HEK293 (cell line): ENCODE results near the gene REG1A.

Experiments used
- CTCF ChIA-PET: fragments of 350-600 bp; formaldehyde crosslinking; extraction: SDS; loops from one replicate; lab custom pipeline; 2021; ENCODE audit warnings: antibody characterized with exemption; lab: Yijun Ruan, JAX
- POLR2A ChIA-PET: fragments of 300-600 bp; formaldehyde crosslinking; extraction: SDS; loops from one replicate; lab custom pipeline; 2020; ENCODE audit warnings: antibody characterized with exemption, inconsistent platforms; lab: Yijun Ruan, JAX
- H3K27ac ChIP-seq: fragments of 200-500 bp; sonication (Bioruptor generic); 2 replicates; pipeline ENCODE4 v1.5.1; 2014; ENCODE audit warnings: low read depth, low read length, control low read depth, inconsistent platforms; ENCODE audit errors: extremely low read depth
- H3K36me3 ChIP-seq, 2 experiments: fragments of 200-500 bp in 1 of 2; sonication (Bioruptor generic) in 1 of 2; 1 replicate in 1 of 2; 2 replicates in 1 of 2; pipeline ENCODE4 v1.5.1; 2014 to 2017; ENCODE audit warnings: inconsistent platforms in 2 of 2, low read length in 2 of 2; ENCODE audit not compliant: control insufficient read depth in 2 of 2, insufficient read depth in 1 of 2
- H3K4me1 ChIP-seq: fragments of 200-500 bp; sonication (Bioruptor generic); 2 replicates; pipeline ENCODE4 v1.5.1; 2014; ENCODE audit warnings: mild to moderate bottlenecking, low read length, inconsistent platforms; ENCODE audit not compliant: control insufficient read depth, insufficient read depth
- H3K4me3 ChIP-seq: 2 replicates; pipeline ENCODE4 v1.5.1; 2011; ENCODE audit warnings: low read depth, mild to moderate bottlenecking, control low read depth, low read length, moderate library complexity
- H3K9me3 ChIP-seq: fragments of 200-500 bp; sonication (Bioruptor generic); 2 replicates; pipeline ENCODE4 v1.5.1; 2014; ENCODE audit warnings: low read depth, low read length, inconsistent platforms; ENCODE audit not compliant: control insufficient read depth, insufficient read depth
- MZF1 ChIP-seq: fragments of 450-650 bp; formaldehyde crosslinking; IDR thresholded peaks from 2 replicates; pipeline ENCODE4 v1.5.1; 2017; ENCODE audit warnings: missing biosample characterization, missing genetic modification characterization, borderline replicate concordance
- OVOL3 ChIP-seq: fragments of 450-650 bp; formaldehyde crosslinking; IDR thresholded peaks from 2 replicates; pipeline ENCODE4 v1.5.1; 2016; ENCODE audit warnings: missing biosample characterization, missing genetic modification characterization
- ZBTB48 ChIP-seq: fragments of 450-650 bp; formaldehyde crosslinking; IDR thresholded peaks from 2 replicates; pipeline ENCODE4 v1.5.1; 2016; ENCODE audit warnings: missing biosample characterization, missing genetic modification characterization
- ZNF148 ChIP-seq: fragments of 450-650 bp; formaldehyde crosslinking; IDR thresholded peaks from 2 replicates; pipeline ENCODE4 v1.5.0; 2017; ENCODE audit warnings: missing biosample characterization, missing genetic modification characterization, borderline replicate concordance
- ZNF518A ChIP-seq: fragments of 450-650 bp; formaldehyde crosslinking; conservative IDR thresholded peaks from 2 replicates; pipeline ENCODE4 v1.5.1; 2016; ENCODE audit warnings: low read depth, missing biosample characterization, missing genetic modification characterization
- ZNF623 ChIP-seq: fragments of 450-650 bp; formaldehyde crosslinking; IDR thresholded peaks from 2 replicates; pipeline ENCODE4 v1.5.1; 2016; ENCODE audit warnings: missing biosample characterization, missing genetic modification characterization
- ZNF692 ChIP-seq: fragments of 450-650 bp; formaldehyde crosslinking; IDR thresholded peaks from 2 replicates; pipeline ENCODE4 v1.5.1; 2016; ENCODE audit warnings: missing biosample characterization, missing genetic modification characterization
- ZNF785 ChIP-seq: fragments of 450-650 bp; formaldehyde crosslinking; IDR thresholded peaks from 2 replicates; pipeline ENCODE4 v1.5.1; 2016; ENCODE audit warnings: missing biosample characterization, missing genetic modification characterization
- TF ChIP-seq, protein P1 (sequence below): fragments of 450-650 bp; formaldehyde crosslinking; IDR thresholded peaks from 2 replicates; pipeline ENCODE4 v1.5.1; 2016; ENCODE audit warnings: missing biosample characterization, missing genetic modification characterization

REG1A gene

GRCh38 chr2:79112269-79112668, 8.0 kb upstream of the REG1A start:
- Histone ChIP-seq H3K4me3 (no peak overlapping the region), H3K9me3 (no peaks in the 10 kb centered on the region), H3K27ac (no peak overlapping the region), H3K36me3 (no peaks in the 10 kb centered on the region), H3K4me1 (no peaks in the 10 kb centered on the region)
- CTCF ChIA-PET, result no interaction called here
- POLR2A ChIA-PET, result no interaction called here
- TF ChIP-seq MZF1 (tag by site-specific recombination) (no peak), ZNF785 (tag by site-specific recombination) (no peak), ZNF148 (tag by site-specific recombination) (no peak), ZNF692 (tag by site-specific recombination) (no peak)

DNA sequence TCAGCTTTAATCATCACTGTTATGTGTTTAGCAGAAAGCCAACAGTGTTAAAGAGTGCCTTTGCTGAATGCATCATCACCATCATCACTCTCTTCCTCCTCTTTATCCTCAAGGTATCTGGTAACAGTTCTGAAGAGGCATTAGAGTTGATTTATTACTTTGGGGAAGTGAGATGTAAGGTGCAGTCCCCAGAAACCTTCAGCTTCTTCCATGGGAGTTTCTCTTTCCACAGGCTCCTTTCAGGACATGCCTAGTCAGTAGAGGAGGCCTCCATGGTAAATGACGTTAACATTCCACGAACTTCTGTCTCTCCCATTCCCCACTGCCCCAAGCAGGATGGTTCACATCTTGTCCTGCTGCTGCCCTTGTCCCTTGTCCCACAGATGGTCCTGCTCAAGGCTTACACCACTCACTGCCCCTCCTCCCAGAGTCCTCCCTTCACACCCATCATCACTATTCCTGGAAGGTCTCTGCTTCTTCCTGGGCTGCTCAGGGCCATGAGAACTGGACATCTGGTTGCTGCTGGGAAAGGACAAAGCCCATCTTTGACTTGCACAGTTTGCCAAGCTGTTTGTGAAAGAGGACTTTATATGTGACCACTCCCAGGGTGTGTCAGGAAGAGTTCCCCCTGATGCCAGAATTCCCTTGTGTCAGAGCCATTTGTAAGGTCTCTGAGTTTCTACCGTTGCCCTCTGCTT, 5.3 kb upstream of the REG1A start:
- H3K4me1 ChIP-seq, result no peaks in the 10 kb centered on the region
- no peaks in the 10 kb centered on the region for H3K36me3 ChIP-seq
- ChIA-PET POLR2A (no interaction called here), CTCF (no interaction called here)
- no peaks in the 10 kb centered on the region for H3K9me3 ChIP-seq
- no peak overlapping the region for H3K4me3 ChIP-seq
- H3K27ac ChIP-seq, result no peak overlapping the region
- no peak for TF ChIP-seq OVOL3 (tag by site-specific recombination)
- no peak for TF ChIP-seq ZNF518A
- TF ChIP-seq ZNF623 (tag by site-specific recombination), result no peak
- no peak for TF ChIP-seq ZBTB48 (tag by site-specific recombination)
- TF ChIP-seq, protein P1, sequence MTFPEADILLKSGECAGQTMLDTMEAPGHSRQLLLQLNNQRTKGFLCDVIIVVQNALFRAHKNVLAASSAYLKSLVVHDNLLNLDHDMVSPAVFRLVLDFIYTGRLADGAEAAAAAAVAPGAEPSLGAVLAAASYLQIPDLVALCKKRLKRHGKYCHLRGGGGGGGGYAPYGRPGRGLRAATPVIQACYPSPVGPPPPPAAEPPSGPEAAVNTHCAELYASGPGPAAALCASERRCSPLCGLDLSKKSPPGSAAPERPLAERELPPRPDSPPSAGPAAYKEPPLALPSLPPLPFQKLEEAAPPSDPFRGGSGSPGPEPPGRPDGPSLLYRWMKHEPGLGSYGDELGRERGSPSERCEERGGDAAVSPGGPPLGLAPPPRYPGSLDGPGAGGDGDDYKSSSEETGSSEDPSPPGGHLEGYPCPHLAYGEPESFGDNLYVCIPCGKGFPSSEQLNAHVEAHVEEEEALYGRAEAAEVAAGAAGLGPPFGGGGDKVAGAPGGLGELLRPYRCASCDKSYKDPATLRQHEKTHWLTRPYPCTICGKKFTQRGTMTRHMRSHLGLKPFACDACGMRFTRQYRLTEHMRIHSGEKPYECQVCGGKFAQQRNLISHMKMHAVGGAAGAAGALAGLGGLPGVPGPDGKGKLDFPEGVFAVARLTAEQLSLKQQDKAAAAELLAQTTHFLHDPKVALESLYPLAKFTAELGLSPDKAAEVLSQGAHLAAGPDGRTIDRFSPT, result no peak
